Neural cell (in vitro differentiated cells): ENCODE results near the gene TUBB8.

Experiments
- EP300 ChIP-seq: fragments of 450-650 bp; conservative IDR thresholded peaks from 2 replicates; pipeline ENCODE4 v1.6.1; 2014; ENCODE audit warnings: antibody characterized with exemption, mild to moderate bottlenecking, moderate library complexity; ENCODE audit not compliant: poor library complexity, severe bottlenecking
- EZH2 ChIP-seq: fragments of 200-600, 300-800 bp; shearing (Covaris generic), sonication (generic); IDR thresholded peaks from 2 replicates; pipeline ENCODE4 v1.6.1; 2014; ENCODE audit warnings: antibody characterized with exemption, low read length, borderline replicate concordance, mild to moderate bottlenecking; ENCODE audit not compliant: insufficient read depth, poor library complexity, severe bottlenecking
- POLR2AphosphoS5 ChIP-seq: IDR thresholded peaks from 2 replicates; pipeline ENCODE4 v1.6.1; 2012
- RAD21 ChIP-seq: fragments of 450-650 bp; conservative IDR thresholded peaks from 2 replicates; pipeline ENCODE4 v1.6.1; 2014; ENCODE audit warnings: antibody characterized with exemption, mild to moderate bottlenecking, moderate library complexity
- TAF1 ChIP-seq: IDR thresholded peaks from 2 replicates; pipeline ENCODE4 v1.6.1; 2012; ENCODE audit warnings: low read depth
- TF ChIP-seq, protein P1 (sequence below): fragments of 450-650 bp; IDR thresholded peaks from 2 replicates; pipeline ENCODE4 v1.5.1; 2014; ENCODE audit warnings: antibody characterized with exemption, mild to moderate bottlenecking, moderate library complexity; ENCODE audit not compliant: poor library complexity, severe bottlenecking
- TF ChIP-seq, protein P2 (sequence below): IDR thresholded peaks from 2 replicates; pipeline ENCODE4 v1.6.1; 2012; ENCODE audit warnings: borderline replicate concordance

DNA sequence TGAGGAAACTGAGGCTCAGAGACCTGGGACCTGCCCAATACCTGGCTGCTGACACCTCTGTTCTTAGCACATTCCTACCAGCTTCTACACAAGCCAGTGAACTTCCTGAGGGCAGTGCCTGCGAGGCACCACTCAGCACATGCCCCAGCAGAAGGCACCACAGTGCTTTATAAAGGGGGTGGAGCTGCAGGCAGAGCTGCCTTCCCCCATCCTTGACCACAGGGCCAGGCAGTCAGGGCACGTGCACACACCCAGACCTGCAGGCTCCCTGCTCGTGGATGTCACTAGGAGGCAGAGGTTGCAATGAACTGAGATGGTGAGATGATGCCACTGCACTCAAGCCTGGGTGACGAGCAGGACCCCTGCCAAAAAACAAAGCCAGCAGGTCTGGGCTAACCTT lies 39.2 kb upstream of the TUBB8 start:
- no peak for TF ChIP-seq EZH2
- TF ChIP-seq, protein P1, sequence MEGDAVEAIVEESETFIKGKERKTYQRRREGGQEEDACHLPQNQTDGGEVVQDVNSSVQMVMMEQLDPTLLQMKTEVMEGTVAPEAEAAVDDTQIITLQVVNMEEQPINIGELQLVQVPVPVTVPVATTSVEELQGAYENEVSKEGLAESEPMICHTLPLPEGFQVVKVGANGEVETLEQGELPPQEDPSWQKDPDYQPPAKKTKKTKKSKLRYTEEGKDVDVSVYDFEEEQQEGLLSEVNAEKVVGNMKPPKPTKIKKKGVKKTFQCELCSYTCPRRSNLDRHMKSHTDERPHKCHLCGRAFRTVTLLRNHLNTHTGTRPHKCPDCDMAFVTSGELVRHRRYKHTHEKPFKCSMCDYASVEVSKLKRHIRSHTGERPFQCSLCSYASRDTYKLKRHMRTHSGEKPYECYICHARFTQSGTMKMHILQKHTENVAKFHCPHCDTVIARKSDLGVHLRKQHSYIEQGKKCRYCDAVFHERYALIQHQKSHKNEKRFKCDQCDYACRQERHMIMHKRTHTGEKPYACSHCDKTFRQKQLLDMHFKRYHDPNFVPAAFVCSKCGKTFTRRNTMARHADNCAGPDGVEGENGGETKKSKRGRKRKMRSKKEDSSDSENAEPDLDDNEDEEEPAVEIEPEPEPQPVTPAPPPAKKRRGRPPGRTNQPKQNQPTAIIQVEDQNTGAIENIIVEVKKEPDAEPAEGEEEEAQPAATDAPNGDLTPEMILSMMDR = no peak
- TF ChIP-seq, protein P2, sequence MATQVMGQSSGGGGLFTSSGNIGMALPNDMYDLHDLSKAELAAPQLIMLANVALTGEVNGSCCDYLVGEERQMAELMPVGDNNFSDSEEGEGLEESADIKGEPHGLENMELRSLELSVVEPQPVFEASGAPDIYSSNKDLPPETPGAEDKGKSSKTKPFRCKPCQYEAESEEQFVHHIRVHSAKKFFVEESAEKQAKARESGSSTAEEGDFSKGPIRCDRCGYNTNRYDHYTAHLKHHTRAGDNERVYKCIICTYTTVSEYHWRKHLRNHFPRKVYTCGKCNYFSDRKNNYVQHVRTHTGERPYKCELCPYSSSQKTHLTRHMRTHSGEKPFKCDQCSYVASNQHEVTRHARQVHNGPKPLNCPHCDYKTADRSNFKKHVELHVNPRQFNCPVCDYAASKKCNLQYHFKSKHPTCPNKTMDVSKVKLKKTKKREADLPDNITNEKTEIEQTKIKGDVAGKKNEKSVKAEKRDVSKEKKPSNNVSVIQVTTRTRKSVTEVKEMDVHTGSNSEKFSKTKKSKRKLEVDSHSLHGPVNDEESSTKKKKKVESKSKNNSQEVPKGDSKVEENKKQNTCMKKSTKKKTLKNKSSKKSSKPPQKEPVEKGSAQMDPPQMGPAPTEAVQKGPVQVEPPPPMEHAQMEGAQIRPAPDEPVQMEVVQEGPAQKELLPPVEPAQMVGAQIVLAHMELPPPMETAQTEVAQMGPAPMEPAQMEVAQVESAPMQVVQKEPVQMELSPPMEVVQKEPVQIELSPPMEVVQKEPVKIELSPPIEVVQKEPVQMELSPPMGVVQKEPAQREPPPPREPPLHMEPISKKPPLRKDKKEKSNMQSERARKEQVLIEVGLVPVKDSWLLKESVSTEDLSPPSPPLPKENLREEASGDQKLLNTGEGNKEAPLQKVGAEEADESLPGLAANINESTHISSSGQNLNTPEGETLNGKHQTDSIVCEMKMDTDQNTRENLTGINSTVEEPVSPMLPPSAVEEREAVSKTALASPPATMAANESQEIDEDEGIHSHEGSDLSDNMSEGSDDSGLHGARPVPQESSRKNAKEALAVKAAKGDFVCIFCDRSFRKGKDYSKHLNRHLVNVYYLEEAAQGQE = no peak
- TF ChIP-seq POLR2AphosphoS5 = no peak
- no peak for TF ChIP-seq TAF1
- no peak for TF ChIP-seq EP300
- no peak for TF ChIP-seq RAD21
